HuH-7 (cell line): Measurements from ENCODE around the gene CENPX.

Experiments used
- DNase-seq: peaks from one replicate; pipeline ENCODE4 v3.0.0; 2011; ENCODE audit warnings: low spot score

Gene CENPX

GRCh38 chr17:82022310-82022980 is at the start of gene CENPX:
CENPX (minus strand) TSS chr17:82022878; CDS start chr17:82022861, 17 bp downstream.
- DNase-seq: no peak

- no peak for DNase-seq
Measured at GRCh38 chr17:82070611-82071010, 47.9 kb upstream of the CENPX start.

GRCh38 chr17:82065638-82066303 is 43.1 kb upstream of the CENPX start, which contains the start of gene DUS1L:
DUS1L (minus strand) TSS chr17:82065804; CDS start chr17:82065059, 745 bp downstream.
- DNase-seq: peak; percentile 75

- DNase-seq: no peak
Measured at GRCh38 chr17:82065193-82065637, 42.5 kb upstream of the CENPX start.

GRCh38 chr17:82064433-82065192 is 41.9 kb upstream of the CENPX start:
- DNase-seq: no peak

- no peak for DNase-seq
Measured at GRCh38 chr17:82063424-82064415, 41.0 kb upstream of the CENPX start.

- no peak for DNase-seq
Measured at GRCh38 chr17:82062984-82063368, 40.3 kb upstream of the CENPX start.

- no peak for DNase-seq
Measured at GRCh38 chr17:82062076-82062983, 39.7 kb upstream of the CENPX start.

- DNase-seq: no peak
Measured at GRCh38 chr17:82061047-82061925, 38.6 kb upstream of the CENPX start.

GRCh38 chr17:82060614-82061013 is 37.9 kb upstream of the CENPX start:
- no peak for DNase-seq

- no peak for DNase-seq
Measured at GRCh38 chr17:82060001-82060380, 37.3 kb upstream of the CENPX start.

GRCh38 chr17:82059272-82060000 is 36.8 kb upstream of the CENPX start:
- no peak for DNase-seq

- no peak for DNase-seq
Measured at GRCh38 chr17:82058855-82059249, 36.2 kb upstream of the CENPX start.

GRCh38 chr17:82058230-82058854 is 35.7 kb upstream of the CENPX start:
- DNase-seq: no peak

- DNase-seq: no peak
Measured at GRCh38 chr17:82056729-82057621, 34.3 kb upstream of the CENPX start.

GRCh38 chr17:82055965-82056728 is 33.5 kb upstream of the CENPX start:
- DNase-seq: no peak
